Endodermal cell (in vitro differentiated cells): Measurements from ENCODE around the gene SIDT1. TPM values are rescaled to one million over a fixed set of nuclear protein-coding genes. Genes with fewer than 3 reads are reported as not detected.

Source experiments
- DNase-seq: peaks from one replicate; pipeline ENCODE4 v3.0.0-alpha.2; 2017
- H3K27ac ChIP-seq: 2 replicates; pipeline ENCODE4 v1.5.1; 2013; ENCODE audit warnings: mild to moderate bottlenecking, low read depth, low read length, moderate library complexity
- H3K27me3 ChIP-seq: 2 replicates; pipeline ENCODE4 v1.6.1; 2013; ENCODE audit warnings: mild to moderate bottlenecking, low read length, moderate library complexity; ENCODE audit not compliant: insufficient read depth, control insufficient read depth, poor library complexity, severe bottlenecking
- H3K36me3 ChIP-seq: 2 replicates; pipeline ENCODE4 v1.7.0; 2013; ENCODE audit warnings: mild to moderate bottlenecking, low read length, moderate library complexity; ENCODE audit not compliant: control insufficient read depth, insufficient read depth
- H3K4me1 ChIP-seq: one replicate; pipeline ENCODE4 v1.7.0; 2013; ENCODE audit warnings: low read length; ENCODE audit not compliant: control insufficient read depth, insufficient read depth
- H3K4me3 ChIP-seq: 2 replicates; pipeline ENCODE4 v1.5.1; 2013; ENCODE audit warnings: mild to moderate bottlenecking, low read length, moderate library complexity
- H3K9ac ChIP-seq: 2 replicates; pipeline ENCODE4 v1.6.1; 2013; ENCODE audit warnings: mild to moderate bottlenecking, low read length, moderate library complexity; ENCODE audit not compliant: poor library complexity, severe bottlenecking; ENCODE audit errors: extremely low read depth
- H3K9me3 ChIP-seq: 2 replicates; pipeline ENCODE4 v1.6.1; 2013; ENCODE audit warnings: mild to moderate bottlenecking, low read length, moderate library complexity; ENCODE audit not compliant: control insufficient read depth
- H3K27ac Mint-ChIP-seq: 2 replicates; pipeline ENCODE4 v1.8.0; 2020; ENCODE audit warnings: mixed read lengths
- H3K27me3 Mint-ChIP-seq: 2 replicates; pipeline ENCODE4 v1.8.0; 2021; ENCODE audit warnings: mild to moderate bottlenecking, mixed read lengths; ENCODE audit not compliant: insufficient read depth
- H3K36me3 Mint-ChIP-seq: 2 replicates; pipeline ENCODE4 v1.8.0; 2020; ENCODE audit warnings: low read depth, mixed read lengths
- H3K4me1 Mint-ChIP-seq: 2 replicates; pipeline ENCODE4 v1.8.0; 2020; ENCODE audit warnings: mixed read lengths
- H3K4me3 Mint-ChIP-seq: 2 replicates; pipeline ENCODE4 v1.8.0; 2020; ENCODE audit warnings: mild to moderate bottlenecking, moderate library complexity, mixed read lengths
- H3K9me3 Mint-ChIP-seq: 2 replicates; pipeline ENCODE4 v1.8.0; 2020; ENCODE audit warnings: mild to moderate bottlenecking, mixed read lengths
- CTCF ChIP-seq: fragments of 200-600 bp; sonication (generic); conservative IDR thresholded peaks from 2 replicates; pipeline ENCODE4 v1.5.0; 2021; ENCODE audit warnings: antibody characterized with exemption, mild to moderate bottlenecking
- WGBS, 2 experiments: methylation state at CpG; one replicate each; pipeline versions ENCODE4 v1.1.5 to v1.1.7; 2013; ENCODE audit warnings: missing lambda C conversion rate in 2 of 2, mixed read lengths in 1 of 2; ENCODE audit not compliant: insufficient coverage in 1 of 2, insufficient read length in 1 of 2; 5-methylcytosine and 5-hydroxymethylcytosine counted together
- total RNA-seq, 2 donors: library from RNA; stranded (reverse); fragmentation: NEBNext Ultra II Directional in 1 of 2; extraction: Animal tissue kit (Norgen Biotek cat#: 25700) in 1 of 2; gene quantifications; 2 replicates in 1 of 2; 3 replicates in 1 of 2; pipeline ENCODE4 v1.2.1, GENCODE V29; 2021

Gene SIDT1
- total RNA-seq, 2 donors from 2014 or later = not detected

GRCh38 chr3:113637756-113638155, 105.4 kb downstream of the SIDT1 start:
- DNase-seq = no peak
- Histone ChIP-seq H3K4me1 (no peaks in the 10 kb centered on the region), H3K9me3 (no peaks in the 10 kb centered on the region), H3K27me3 (no peaks in the 10 kb centered on the region), H3K36me3 (no peaks in the 10 kb centered on the region), H3K9ac (no peak overlapping the region), H3K4me3 (no peak overlapping the region), H3K27ac (no peak overlapping the region)
- no peaks in the 10 kb centered on the region for H3K4me1 Mint-ChIP-seq
- H3K27me3 Mint-ChIP-seq = no peaks in the 10 kb centered on the region
- H3K4me3 Mint-ChIP-seq = no peak overlapping the region
- 88 to 93% methylated on average over 14 of the region's 14 CpGs for WGBS, 2 experiments
- no peaks in the 10 kb centered on the region for H3K36me3 Mint-ChIP-seq
- no peak for TF ChIP-seq CTCF
- H3K9me3 Mint-ChIP-seq = peaks cover 3% of the 10 kb centered on the region
- no peak overlapping the region for H3K27ac Mint-ChIP-seq

- Histone ChIP-seq H3K9ac (no peak overlapping the region), H3K9me3 (peaks cover 4% of the 10 kb centered on the region), H3K27me3 (no peaks in the 10 kb centered on the region), H3K4me1 (no peaks in the 10 kb centered on the region), H3K4me3 (no peak overlapping the region), H3K36me3 (no peaks in the 10 kb centered on the region), H3K27ac (no peak overlapping the region)
- H3K9me3 Mint-ChIP-seq = peaks cover 7% of the 10 kb centered on the region
- DNase-seq = no peak
- no peak overlapping the region for H3K4me3 Mint-ChIP-seq
- H3K4me1 Mint-ChIP-seq = no peaks in the 10 kb centered on the region
- TF ChIP-seq CTCF = no peak
- 97% methylated on average over 2 of the region's 3 CpGs; no CpG with 5 or more reads in 1 of the 2 experiments for WGBS, 2 experiments
- no peak overlapping the region for H3K27ac Mint-ChIP-seq
- no peaks in the 10 kb centered on the region for H3K36me3 Mint-ChIP-seq
- H3K27me3 Mint-ChIP-seq = no peaks in the 10 kb centered on the region
Measured at GRCh38 chr3:113638910-113639309, 106.6 kb downstream of the SIDT1 start.

- Mint-ChIP-seq H3K27ac (no peak overlapping the region), H3K27me3 (no peaks in the 10 kb centered on the region), H3K4me3 (no peak overlapping the region), H3K36me3 (no peaks in the 10 kb centered on the region), H3K9me3 (peaks cover 32% of the 10 kb centered on the region), H3K4me1 (no peaks in the 10 kb centered on the region)
- Histone ChIP-seq H3K27ac (no peak overlapping the region), H3K27me3 (no peaks in the 10 kb centered on the region), H3K4me3 (no peak overlapping the region), H3K9me3 (peaks cover 19% of the 10 kb centered on the region), H3K4me1 (no peaks in the 10 kb centered on the region), H3K36me3 (no peaks in the 10 kb centered on the region), H3K9ac (no peak overlapping the region)
- no peak for DNase-seq
- WGBS, 2 experiments = 77 to 94% methylated on average over 4 to 7 of the region's 7 CpGs
- no peak for TF ChIP-seq CTCF
Measured at GRCh38 chr3:113643583-113643982, 111.2 kb downstream of the SIDT1 start.
